Astrocyte (in vitro differentiated cells and primary cell): ENCODE results near the gene SMLR1. TPM values are rescaled to one million over a fixed set of nuclear protein-coding genes. Genes with fewer than 3 reads are reported as not detected.
A peak's percentile ranks its signal among the peaks of the same experiment; 100 is the strongest.

ENCODE experiments used
- DNase-seq: peaks from one replicate; pipeline ENCODE4 v3.0.0-alpha.2; 2010; ENCODE audit warnings: low read depth
- FAIRE-seq: peaks from 2 replicates; lab custom pipeline; 2011; peaks lifted over from hg19 to GRCh38; lab: Jason Lieb, UNC
- H2AFZ ChIP-seq: 2 replicates; pipeline ENCODE4 v1.6.0; 2012; ENCODE audit warnings: low read depth, low read length, inconsistent platforms
- H3K27ac ChIP-seq: 2 replicates; pipeline ENCODE4 v1.5.1; 2011; ENCODE audit warnings: low read depth, low read length, inconsistent platforms
- H3K27me3 ChIP-seq: 2 replicates; pipeline ENCODE4 v1.6.0; 2011; ENCODE audit warnings: low read length, inconsistent platforms; ENCODE audit not compliant: insufficient read depth
- H3K36me3 ChIP-seq: 2 replicates; pipeline ENCODE4 v1.5.1; 2011; ENCODE audit warnings: low read length, inconsistent platforms; ENCODE audit not compliant: insufficient read depth
- H3K4me1 ChIP-seq: 2 replicates; pipeline ENCODE4 v1.5.1; 2011; ENCODE audit warnings: low read length, inconsistent platforms; ENCODE audit not compliant: insufficient read depth
- H3K4me2 ChIP-seq: 2 replicates; pipeline ENCODE4 v1.6.0; 2012; ENCODE audit warnings: low read length, inconsistent platforms
- H3K4me3 ChIP-seq: 2 replicates; pipeline ENCODE4 v1.5.1; 2011; ENCODE audit warnings: low read depth, mild to moderate bottlenecking, low read length, inconsistent platforms; ENCODE audit not compliant: insufficient read depth
- H3K79me2 ChIP-seq: 2 replicates; pipeline ENCODE4 v1.6.0; 2012; ENCODE audit warnings: mild to moderate bottlenecking, low read length, inconsistent platforms; ENCODE audit not compliant: insufficient read depth
- H3K9ac ChIP-seq: 2 replicates; pipeline ENCODE4 v1.6.0; 2012; ENCODE audit warnings: mild to moderate bottlenecking, low read length, inconsistent platforms
- H3K9me3 ChIP-seq: 2 replicates; pipeline ENCODE4 v1.5.1; 2012; ENCODE audit warnings: low read depth, mild to moderate bottlenecking, low read length, inconsistent platforms; ENCODE audit not compliant: insufficient read depth
- H4K20me1 ChIP-seq: 2 replicates; pipeline ENCODE4 v1.6.0; 2012; ENCODE audit warnings: low read length, inconsistent platforms; ENCODE audit not compliant: insufficient read depth
- H3K27ac Mint-ChIP-seq: one replicate; pipeline ENCODE4 v1.8.0; 2021; ENCODE audit warnings: mild to moderate bottlenecking, mixed read lengths; ENCODE audit not compliant: unreplicated experiment
- H3K27me3 Mint-ChIP-seq: one replicate; pipeline ENCODE4 v1.8.0; 2021; ENCODE audit warnings: low read depth, mixed read lengths; ENCODE audit not compliant: unreplicated experiment
- H3K36me3 Mint-ChIP-seq: one replicate; pipeline ENCODE4 v1.8.0; 2021; ENCODE audit warnings: low read depth, mixed read lengths; ENCODE audit not compliant: unreplicated experiment
- H3K4me1 Mint-ChIP-seq: one replicate; pipeline ENCODE4 v1.8.0; 2021; ENCODE audit warnings: low read depth, mixed read lengths; ENCODE audit not compliant: unreplicated experiment
- H3K4me3 Mint-ChIP-seq: one replicate; pipeline ENCODE4 v1.8.0; 2021; ENCODE audit warnings: mild to moderate bottlenecking, moderate library complexity, mixed read lengths; ENCODE audit not compliant: unreplicated experiment
- H3K9me3 Mint-ChIP-seq: one replicate; pipeline ENCODE4 v1.8.0; 2021; ENCODE audit warnings: mild to moderate bottlenecking, mixed read lengths; ENCODE audit not compliant: unreplicated experiment
- EZH2 ChIP-seq: IDR thresholded peaks from 2 replicates; pipeline ENCODE4 v1.6.1; 2012; ENCODE audit warnings: mild to moderate bottlenecking, low read length, inconsistent platforms; ENCODE audit not compliant: insufficient read depth
- total RNA-seq: library from RNA; stranded (reverse); gene quantifications from 2 replicates; pipeline ENCODE4 v1.2.1, GENCODE V29; 2021
- TF ChIP-seq, protein P1 (sequence below): IDR thresholded peaks from 2 replicates; pipeline ENCODE4 v1.5.1; 2011; ENCODE audit warnings: low read depth, mild to moderate bottlenecking, inconsistent platforms, low read length, moderate library complexity; ENCODE audit not compliant: insufficient read depth

The SMLR1 gene
- total RNA-seq, 1 donor from 2014 or later, result not detected

- Mint-ChIP-seq H3K9me3 (no peaks in the 10 kb centered on the region), H3K4me1 (no peaks in the 10 kb centered on the region), H3K4me3 (no peak overlapping the region), H3K27me3 (no peaks in the 10 kb centered on the region), H3K36me3 (no peaks in the 10 kb centered on the region), H3K27ac (no peak overlapping the region)
- H3K4me3 ChIP-seq, result no peak overlapping the region
- TF ChIP-seq, protein P1, sequence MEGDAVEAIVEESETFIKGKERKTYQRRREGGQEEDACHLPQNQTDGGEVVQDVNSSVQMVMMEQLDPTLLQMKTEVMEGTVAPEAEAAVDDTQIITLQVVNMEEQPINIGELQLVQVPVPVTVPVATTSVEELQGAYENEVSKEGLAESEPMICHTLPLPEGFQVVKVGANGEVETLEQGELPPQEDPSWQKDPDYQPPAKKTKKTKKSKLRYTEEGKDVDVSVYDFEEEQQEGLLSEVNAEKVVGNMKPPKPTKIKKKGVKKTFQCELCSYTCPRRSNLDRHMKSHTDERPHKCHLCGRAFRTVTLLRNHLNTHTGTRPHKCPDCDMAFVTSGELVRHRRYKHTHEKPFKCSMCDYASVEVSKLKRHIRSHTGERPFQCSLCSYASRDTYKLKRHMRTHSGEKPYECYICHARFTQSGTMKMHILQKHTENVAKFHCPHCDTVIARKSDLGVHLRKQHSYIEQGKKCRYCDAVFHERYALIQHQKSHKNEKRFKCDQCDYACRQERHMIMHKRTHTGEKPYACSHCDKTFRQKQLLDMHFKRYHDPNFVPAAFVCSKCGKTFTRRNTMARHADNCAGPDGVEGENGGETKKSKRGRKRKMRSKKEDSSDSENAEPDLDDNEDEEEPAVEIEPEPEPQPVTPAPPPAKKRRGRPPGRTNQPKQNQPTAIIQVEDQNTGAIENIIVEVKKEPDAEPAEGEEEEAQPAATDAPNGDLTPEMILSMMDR, result no peak
- TF ChIP-seq EZH2, result no peak
- no peaks in the 10 kb centered on the region for H3K27me3 ChIP-seq
- H4K20me1 ChIP-seq, result no peaks in the 10 kb centered on the region
- H3K36me3 ChIP-seq, result no peaks in the 10 kb centered on the region
- no peak overlapping the region for H3K4me2 ChIP-seq
- H3K9ac ChIP-seq, result no peak overlapping the region
- H3K9me3 ChIP-seq, result no peaks in the 10 kb centered on the region
- no peaks in the 10 kb centered on the region for H3K4me1 ChIP-seq
- no peak for DNase-seq
- no peak overlapping the region for H2AFZ ChIP-seq
- no peaks in the 10 kb centered on the region for H3K79me2 ChIP-seq
- H3K27ac ChIP-seq, result no peak overlapping the region
- no peak for FAIRE-seq
These were observed 562 bp upstream of the SMLR1 start for GRCh38 chr6:130826442-130827246.

DNA sequence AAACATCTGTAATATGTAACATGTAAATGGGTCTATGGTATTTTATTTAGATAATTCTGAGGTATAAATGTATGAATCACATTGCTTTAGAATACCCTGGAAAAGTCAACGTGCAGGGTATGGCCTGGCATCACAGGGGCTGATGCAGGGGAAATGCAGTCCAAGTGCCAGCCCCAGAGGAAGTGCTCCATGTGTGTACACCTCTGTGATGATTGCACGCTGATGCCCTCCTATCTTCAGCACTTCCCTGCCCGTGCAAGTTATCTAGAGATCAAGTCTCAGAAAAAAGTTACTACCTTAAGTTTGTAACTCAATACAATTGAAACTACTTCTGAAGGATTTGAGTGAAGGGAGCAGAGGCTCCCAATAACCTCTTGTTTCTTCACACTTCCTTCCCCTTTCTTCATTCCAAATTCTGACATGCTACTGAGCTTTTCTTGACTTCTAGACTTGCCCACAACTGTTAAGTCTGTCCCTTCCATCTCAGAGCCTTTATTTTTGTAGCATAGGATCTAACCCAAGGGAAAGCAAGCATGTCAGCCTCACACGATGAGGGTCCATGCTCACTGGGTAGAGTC is 2.2 kb downstream of the SMLR1 start:
- no peak for FAIRE-seq
- peaks cover 3% of the 10 kb centered on the region for H3K36me3 Mint-ChIP-seq
- H3K4me1 Mint-ChIP-seq, result no peaks in the 10 kb centered on the region
- no peak overlapping the region for H3K4me3 ChIP-seq
- H3K4me2 ChIP-seq, result no peak overlapping the region
- no peaks in the 10 kb centered on the region for H3K9me3 ChIP-seq
- no peaks in the 10 kb centered on the region for H4K20me1 ChIP-seq
- H3K27me3 ChIP-seq, result no peaks in the 10 kb centered on the region
- no peak overlapping the region for H3K27ac ChIP-seq
- H3K27ac Mint-ChIP-seq, result no peak overlapping the region
- no peaks in the 10 kb centered on the region for H3K9me3 Mint-ChIP-seq
- H3K79me2 ChIP-seq, result no peaks in the 10 kb centered on the region
- no peaks in the 10 kb centered on the region for H3K4me1 ChIP-seq
- H3K27me3 Mint-ChIP-seq, result no peaks in the 10 kb centered on the region
- no peak overlapping the region for H3K4me3 Mint-ChIP-seq
- DNase-seq, result no peak
- no peak overlapping the region for H2AFZ ChIP-seq
- no peaks in the 10 kb centered on the region for H3K36me3 ChIP-seq
- TF ChIP-seq, protein P1, result no peak
- TF ChIP-seq EZH2, result no peak
- H3K9ac ChIP-seq, result no peak overlapping the region

DNA sequence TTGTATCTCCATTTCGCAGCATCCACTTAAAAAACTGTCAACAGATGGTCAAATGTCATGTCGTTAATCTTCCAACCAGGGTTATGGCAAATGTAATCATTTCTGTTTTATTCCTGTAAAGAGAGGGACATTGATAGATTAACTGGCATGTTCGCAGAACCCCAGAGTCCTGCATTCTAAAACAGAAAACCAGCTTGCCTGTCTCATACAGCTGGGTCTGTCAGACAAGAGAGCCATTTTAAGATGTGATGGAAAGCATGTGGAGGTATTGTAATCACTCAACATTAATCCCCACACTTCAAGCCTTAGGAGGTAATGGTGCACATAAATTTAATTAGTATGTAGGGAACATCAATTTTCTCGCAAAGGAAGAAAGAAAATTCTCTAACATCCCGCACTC is 4.4 kb downstream of the SMLR1 start:
- Mint-ChIP-seq H3K4me3 (no peak overlapping the region), H3K36me3 (peaks cover 3% of the 10 kb centered on the region)

More for the DNA sequence above, 4.4 kb downstream of the SMLR1 start:
- Mint-ChIP-seq H3K9me3 (no peaks in the 10 kb centered on the region), H3K4me1 (no peaks in the 10 kb centered on the region), H3K27ac (no peak overlapping the region), H3K27me3 (no peaks in the 10 kb centered on the region)
- H4K20me1 ChIP-seq, result no peaks in the 10 kb centered on the region
- no peaks in the 10 kb centered on the region for H3K36me3 ChIP-seq
- FAIRE-seq (no peak), DNase-seq (peak; percentile 35)
- H3K27me3 ChIP-seq, result no peaks in the 10 kb centered on the region
- H3K4me1 ChIP-seq, result no peaks in the 10 kb centered on the region
- no peak overlapping the region for H3K4me3 ChIP-seq
- no peaks in the 10 kb centered on the region for H3K79me2 ChIP-seq
- no peak overlapping the region for H3K27ac ChIP-seq
- H3K4me2 ChIP-seq, result no peak overlapping the region
- no peak overlapping the region for H3K9ac ChIP-seq
- H3K9me3 ChIP-seq, result no peaks in the 10 kb centered on the region
- no peak for TF ChIP-seq EZH2
- TF ChIP-seq, protein P1, result no peak
- H2AFZ ChIP-seq, result no peak overlapping the region
